Activated CD4-positive, alpha-beta T cell treated with anti-CD3 and anti-CD28 coated beads, Interleukin-10, Interleukin-2, amounts not matched to agents 100 ng/mL and 50 ng/mL, durations not matched to agents 16 hours and 8 hours (primary cell): ENCODE measurements around the gene PARK7.
"Not testable (repeated sequence)": the region's sequence is repeated elsewhere in the genome, so short reads cannot be mapped to it uniquely, and the experiment has no call there.

ENCODE experiments used
- DNase-seq: peaks from one replicate; pipeline ENCODE4 v3.0.0-alpha.2; 2020

PARK7 gene

GRCh38 chr1:7961216-7962013 is at the start of gene PARK7:
PARK7 (plus strand) TSS chr1:7961711; CDS start chr1:7962786, 1,075 bp downstream.
- DNase-seq: peak; percentile 100

DNA sequence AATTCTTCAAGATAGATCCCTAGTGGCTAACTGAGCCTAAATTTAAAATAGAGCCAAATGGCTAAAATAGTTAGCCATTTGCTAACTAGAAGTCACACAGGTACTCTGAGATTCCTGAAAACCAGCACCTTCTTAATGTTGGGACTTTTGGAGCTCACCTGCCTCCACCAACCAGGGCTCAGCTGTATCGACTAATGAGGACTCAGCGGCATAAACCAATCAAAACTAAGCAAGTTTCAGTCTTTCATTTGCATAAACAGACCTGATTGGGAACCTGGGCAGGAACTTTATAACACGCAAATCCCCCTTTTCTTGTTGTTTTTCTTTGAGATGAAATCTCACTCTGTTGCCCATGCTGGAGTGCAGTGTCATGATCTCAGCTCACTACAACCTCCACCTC is 49.4 kb upstream of the PARK7 start:
- DNase-seq: no peak

- peak; percentile 4 for DNase-seq
Measured at GRCh38 chr1:7912743-7913557, 48.6 kb upstream of the PARK7 start.

DNA sequence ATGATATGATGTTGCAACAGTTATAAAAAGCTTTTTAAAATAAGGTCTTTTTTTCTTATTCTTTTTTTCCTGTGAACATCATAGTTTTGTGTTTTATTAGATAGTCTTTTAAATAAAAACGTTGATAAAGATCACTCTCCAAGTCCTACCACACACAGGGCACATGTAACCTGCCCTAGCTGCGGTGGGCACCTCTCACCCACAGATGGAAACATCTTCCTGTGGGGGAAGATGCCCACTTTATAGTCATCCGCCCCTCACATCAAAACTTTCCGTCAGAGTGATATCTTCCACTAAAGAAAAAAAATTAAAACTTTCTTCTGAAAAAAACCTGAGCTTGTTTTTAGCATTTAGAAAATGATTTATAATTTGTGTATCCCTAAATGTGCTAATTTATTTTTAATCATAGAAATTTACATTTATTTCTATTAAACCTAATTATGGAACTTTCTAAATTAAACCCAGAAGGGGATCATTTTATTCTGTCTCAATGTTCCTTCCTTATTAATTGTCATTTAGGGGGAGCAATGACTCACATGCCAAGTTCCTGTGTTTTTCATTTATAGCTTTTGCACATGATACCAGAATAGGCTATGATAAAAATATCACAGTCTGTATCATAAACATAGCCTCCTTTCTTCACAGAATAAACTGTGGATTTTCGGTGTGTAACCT is 45.5 kb upstream of the PARK7 start:
- DNase-seq: peak; percentile 24

DNA sequence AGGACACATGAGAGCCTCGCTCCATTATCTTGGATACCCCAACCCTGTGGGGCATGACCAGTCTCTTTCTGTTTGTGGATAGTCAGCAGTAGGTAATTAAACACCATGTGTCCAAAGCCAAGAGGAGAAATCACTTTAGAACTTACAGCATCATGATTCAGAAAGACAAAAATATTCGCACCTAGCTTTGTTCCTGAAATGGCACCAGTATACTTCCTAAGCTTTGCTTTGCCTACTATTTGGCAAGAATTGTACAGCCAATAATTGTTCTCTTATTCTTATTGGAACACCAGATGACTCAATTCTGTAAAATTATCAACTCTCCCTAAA is 45.0 kb upstream of the PARK7 start:
- DNase-seq: no peak

- not testable (repeated sequence) for DNase-seq
Measured at GRCh38 chr1:7917971-7918370, 43.5 kb upstream of the PARK7 start.

DNA sequence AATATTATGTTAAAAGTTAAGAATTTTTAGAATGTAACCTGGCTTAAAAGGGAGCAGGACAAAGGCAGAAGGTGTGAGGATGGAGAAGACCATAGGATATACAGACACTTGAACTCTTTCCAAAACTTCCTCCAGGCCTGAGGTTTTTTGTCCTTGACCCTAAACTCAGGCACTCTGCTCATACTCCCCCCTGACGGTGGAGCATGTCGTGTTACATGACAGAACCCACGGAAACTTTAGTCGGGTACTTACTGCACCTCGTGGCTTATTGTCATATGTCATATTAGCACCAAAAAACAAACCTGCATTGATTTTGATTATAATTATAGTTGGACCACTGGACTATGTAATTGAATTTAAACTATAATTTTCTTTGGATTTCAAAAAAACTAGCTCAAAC is 41.6 kb upstream of the PARK7 start:
- no peak for DNase-seq

DNA sequence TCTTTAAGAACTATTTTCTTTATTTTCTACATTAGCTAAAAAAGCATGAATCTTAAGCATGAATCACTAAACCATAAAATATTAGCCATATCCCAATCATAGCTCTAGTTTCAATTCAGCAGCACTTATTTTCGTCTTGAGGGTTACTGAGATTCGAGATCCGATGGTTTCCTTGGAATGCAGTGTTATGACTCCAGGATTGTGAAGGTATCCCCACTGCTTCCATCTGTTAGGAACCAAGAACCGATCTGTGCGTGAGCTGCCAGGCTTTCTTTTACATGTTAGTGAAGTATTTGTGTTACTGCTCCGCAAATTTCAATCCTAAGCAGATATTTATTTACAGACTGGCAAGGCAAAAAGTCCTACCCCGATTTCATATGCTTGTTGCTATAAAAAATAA is 39.7 kb upstream of the PARK7 start:
- no peak for DNase-seq

DNA sequence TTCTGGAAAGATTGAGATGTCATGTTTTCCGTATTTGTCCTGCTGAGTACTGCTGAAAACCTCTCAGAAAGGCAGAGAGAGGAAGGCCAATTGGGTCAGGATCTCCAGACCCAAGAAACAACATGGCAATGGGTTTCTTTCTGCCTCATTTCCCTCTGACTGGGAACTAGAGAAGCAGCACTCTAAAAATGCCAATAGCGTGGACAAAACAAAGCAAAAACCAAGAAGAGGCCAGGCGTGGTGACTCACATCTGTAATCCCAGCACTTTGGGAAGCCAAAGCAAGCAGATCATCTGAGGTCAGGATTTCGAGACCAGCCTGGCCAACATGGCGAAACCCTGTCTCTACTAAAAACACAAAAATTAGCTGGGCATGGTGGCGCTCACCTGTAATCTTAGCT is 39.2 kb upstream of the PARK7 start:
- no peak for DNase-seq

DNA sequence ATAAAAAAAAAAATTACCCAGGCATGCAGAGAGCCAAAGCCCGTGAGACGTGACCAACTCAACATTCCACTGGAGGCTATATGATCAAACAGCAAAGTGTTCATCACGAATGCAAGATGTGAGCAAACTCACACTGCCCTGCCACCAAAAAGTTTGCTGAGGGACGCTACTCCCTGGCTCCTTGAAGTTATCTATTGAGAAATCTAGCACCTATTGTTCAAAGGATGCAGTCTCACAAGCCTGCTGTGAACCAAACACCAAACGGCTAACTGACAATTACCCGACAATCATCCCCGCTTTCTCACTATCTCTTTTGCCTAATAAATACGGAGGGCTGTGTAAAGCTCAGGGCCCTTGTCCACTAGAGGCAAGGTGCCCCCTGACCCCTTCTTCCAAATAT is 34.5 kb upstream of the PARK7 start:
- not testable (repeated sequence) for DNase-seq

- no peak for DNase-seq
Measured at GRCh38 chr1:7928247-7928646, 33.3 kb upstream of the PARK7 start.

GRCh38 chr1:7929637-7930036 is 31.9 kb upstream of the PARK7 start:
- DNase-seq: peak; percentile 33

GRCh38 chr1:7930645-7931445 is 30.7 kb upstream of the PARK7 start:
- peak; percentile 50 for DNase-seq

GRCh38 chr1:7931446-7931812 is 30.1 kb upstream of the PARK7 start:
- no peak for DNase-seq

DNA sequence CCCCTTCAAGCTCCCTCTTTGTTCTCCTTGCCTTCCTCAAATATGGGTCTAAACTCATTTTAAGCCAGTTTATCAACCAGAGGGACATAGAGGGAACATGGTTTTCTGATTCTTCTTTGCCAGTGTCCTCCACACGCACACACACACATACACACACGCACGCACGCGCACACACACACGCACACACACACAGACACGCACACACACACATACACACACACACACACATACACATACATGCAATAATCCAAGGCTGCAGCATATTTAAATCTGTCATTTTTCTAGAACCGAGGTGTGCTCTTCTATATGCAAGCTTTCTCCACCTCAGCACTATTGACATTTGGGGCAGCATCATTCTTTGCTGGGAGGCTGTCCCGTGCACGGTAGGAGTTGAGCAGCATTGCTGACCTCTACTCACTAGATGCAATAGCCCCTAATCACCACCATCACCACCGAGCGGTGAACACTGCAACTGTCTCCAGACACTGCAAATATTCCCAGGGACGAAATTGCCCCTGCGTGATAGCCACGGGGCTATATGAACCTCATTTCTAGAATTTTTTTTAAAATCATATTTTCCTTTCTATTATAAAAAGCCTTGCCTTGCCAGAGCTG is 28.9 kb upstream of the PARK7 start:
- no peak for DNase-seq

DNA sequence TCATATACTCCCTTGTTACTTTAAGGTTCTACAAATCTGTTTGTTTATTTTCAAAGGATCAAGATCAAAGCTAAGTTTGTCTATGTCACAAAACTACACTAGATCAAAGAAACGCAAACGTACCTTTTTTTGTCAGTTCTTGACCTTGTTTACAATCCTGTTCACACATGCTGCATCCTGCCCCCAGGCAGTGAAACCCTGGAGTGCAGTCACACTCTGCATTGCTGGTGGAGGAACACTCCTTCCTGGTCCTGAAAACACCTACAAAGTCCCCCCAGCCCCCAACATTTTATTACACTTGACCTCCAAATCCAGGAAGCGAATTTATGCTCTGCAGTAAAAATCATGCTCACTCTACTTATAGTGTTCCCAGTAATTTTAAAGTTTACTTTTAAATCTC is 23.4 kb upstream of the PARK7 start:
- DNase-seq: no peak

- DNase-seq: no peak
Measured at GRCh38 chr1:7940034-7940433, 21.5 kb upstream of the PARK7 start.

DNA sequence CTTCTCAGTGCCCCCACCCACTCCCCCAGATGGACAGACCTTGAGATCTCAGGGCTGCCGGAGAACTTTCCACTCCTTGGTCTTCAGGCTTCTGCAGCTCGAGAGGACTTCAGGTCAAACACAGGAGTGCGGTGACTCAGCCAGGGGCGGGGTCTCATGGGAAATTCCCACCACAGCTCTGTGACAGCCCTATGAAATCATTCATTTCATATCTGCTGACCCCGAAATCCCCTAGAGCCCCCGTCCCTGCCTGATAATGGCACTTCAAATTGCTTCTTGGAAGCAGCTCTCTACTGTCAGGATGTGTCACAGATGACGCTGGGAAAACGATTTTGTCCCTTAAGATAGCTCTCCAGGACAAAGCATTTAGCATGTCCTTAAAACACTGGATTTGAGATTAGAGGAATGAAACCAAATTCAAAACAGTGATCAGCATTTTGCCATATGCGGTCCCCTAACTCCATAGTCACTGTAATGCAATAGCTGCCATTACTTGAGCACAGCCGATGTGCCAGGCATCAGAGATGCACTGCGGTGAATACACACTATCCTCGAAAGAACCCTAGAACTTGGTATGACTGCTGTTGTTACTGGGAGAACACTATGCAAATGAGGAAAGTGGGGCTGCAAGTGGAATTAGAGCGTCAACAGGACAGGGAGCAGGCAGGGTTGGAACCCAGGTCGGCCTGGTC is 20.6 kb upstream of the PARK7 start, which contains the start of gene TNFRSF9:
TNFRSF9 (minus strand) TSS at position 95 of the 692 bp plus-strand sequence. CDS start 845 bp downstream, outside the sequence.
- DNase-seq: peak; percentile 79

DNA sequence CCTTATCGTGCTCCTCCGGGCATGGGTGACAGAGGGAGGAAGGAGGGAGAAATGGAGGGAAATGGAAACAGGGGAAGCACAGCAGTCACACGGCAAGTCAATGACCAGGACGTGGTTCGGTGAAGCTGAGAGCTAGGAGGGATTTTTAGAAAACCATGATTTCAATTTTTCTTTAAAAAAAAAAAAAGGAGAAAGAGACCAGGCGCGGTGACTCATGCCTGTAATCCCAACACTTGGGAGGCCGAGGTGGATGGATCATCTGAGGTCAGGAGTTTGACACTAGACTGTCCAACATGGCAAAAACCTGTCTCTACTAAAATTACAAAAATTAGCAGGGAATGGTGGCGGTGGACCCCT is 20.1 kb upstream of the PARK7 start:
- DNase-seq: no peak

DNA sequence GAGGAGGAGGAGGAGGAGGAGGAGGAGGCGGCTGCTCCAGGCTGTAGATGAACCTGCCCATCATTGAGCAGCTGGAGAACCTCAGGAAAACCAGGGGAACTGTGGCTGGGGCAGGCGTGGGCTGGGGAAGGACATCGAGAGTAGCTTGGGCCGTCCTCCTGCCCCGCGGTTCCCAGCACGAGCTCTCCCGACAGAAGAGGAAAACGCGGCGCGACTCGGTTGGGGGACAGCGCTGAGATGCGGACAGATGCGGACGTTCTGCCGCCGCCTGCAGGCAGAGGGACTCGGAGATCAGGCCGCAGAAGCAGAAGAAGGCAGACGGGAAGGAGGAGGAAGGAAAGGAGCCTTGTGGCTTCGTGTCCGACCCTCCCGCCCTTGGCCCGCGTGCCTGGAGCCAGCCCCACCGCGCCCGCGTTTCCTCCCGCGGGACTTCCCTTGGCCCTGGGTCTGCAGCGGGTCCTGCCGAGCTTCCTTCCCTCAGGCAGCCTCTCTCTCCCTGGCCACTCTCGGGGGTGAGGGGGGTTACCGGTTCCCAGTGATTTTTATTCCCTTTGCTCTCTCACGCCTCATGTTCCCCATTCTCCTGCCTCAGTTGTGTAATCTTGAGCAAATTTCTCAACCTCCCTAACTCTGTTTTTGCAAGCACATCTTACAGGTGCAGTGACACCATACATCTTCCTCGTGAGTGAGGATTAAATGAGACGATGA is 19.1 kb upstream of the PARK7 start:
- peak; percentile 43 for DNase-seq

GRCh38 chr1:7943251-7943650 is 18.3 kb upstream of the PARK7 start:
- DNase-seq: no peak
